HepG2 (cell line): ENCODE measurements around the gene MEF2D. TPM values are rescaled to one million over a fixed set of nuclear protein-coding genes. Genes with fewer than 3 reads are reported as not detected.

ENCODE experiments used
- AKAP8 ChIP-seq: sonication (generic); formaldehyde crosslinking; IDR thresholded peaks from 2 replicates; pipeline ENCODE4 v1.5.1; 2020; ENCODE audit warnings: mild to moderate bottlenecking, missing genetic modification reagents
- KAT2B ChIP-seq: fragments of 150-350 bp; IDR thresholded peaks from 2 replicates; pipeline ENCODE4 v1.6.1; 2014; ENCODE audit warnings: low read depth, low read length, borderline replicate concordance
- MAF1 ChIP-seq: sonication (generic); formaldehyde crosslinking; IDR thresholded peaks from 2 replicates; pipeline ENCODE4 v1.5.0; 2020; ENCODE audit warnings: missing genetic modification reagents, borderline replicate concordance
- RAD21 ChIP-seq: fragments of 450-650 bp; formaldehyde crosslinking; IDR thresholded peaks from 2 replicates; pipeline ENCODE4 v1.5.0; 2020; ENCODE audit warnings: mild to moderate bottlenecking
- SP4 ChIP-seq: sonication (generic); formaldehyde crosslinking; IDR thresholded peaks from 2 replicates; pipeline ENCODE4 v1.8.1; 2023; ENCODE audit warnings: mild to moderate bottlenecking, missing genetic modification reagents
- SRY ChIP-seq: sonication (generic); formaldehyde crosslinking; IDR thresholded peaks from 2 replicates; pipeline ENCODE4 v1.8.0; 2022; ENCODE audit warnings: mild to moderate bottlenecking, missing genetic modification reagents
- THAP11 ChIP-seq: IDR thresholded peaks from 2 replicates; pipeline ENCODE4 v1.6.1; 2016; ENCODE audit warnings: missing biosample characterization, missing genetic modification reagents
- XBP1 ChIP-seq: sonication (generic); formaldehyde crosslinking; IDR thresholded peaks from 2 replicates; pipeline ENCODE4 v1.5.0; 2020; ENCODE audit warnings: missing genetic modification reagents
- ZNF761 ChIP-seq: sonication (generic); formaldehyde crosslinking; conservative IDR thresholded peaks from 2 replicates; pipeline ENCODE4 v1.4.0; 2020; ENCODE audit warnings: mild to moderate bottlenecking, missing genetic modification reagents
- polyA plus RNA-seq, 8 experiments: library from polyadenylated mRNA; depleted of rRNA in 3 of 8; stranded (reverse) in 7 of 8; unstranded in 1 of 8; fragments of >200 nt; fragmentation: Illumina TruSeq in 4 of 8; extraction: Trizol in 4 of 8; gene quantifications; 2 replicates each; pipeline versions ENCODE4 v1.2.1 to v1.2.3, GENCODE V29; 2011 to 2016; ENCODE audit warnings: low read depth in 4 of 8, missing spikeins in 1 of 8, mixed read lengths in 1 of 8; ENCODE audit not compliant: insufficient read depth in 1 of 8
- total RNA-seq, 5 experiments: library from RNA; depleted of rRNA; stranded (reverse); fragments of >200 nt; fragmentation: Illumina TruSeq; extraction: Trizol; gene quantifications; 2 replicates each; pipeline ENCODE4 v1.2.3, GENCODE V29; 2016; ENCODE audit warnings: low read depth in 1 of 5
- TF ChIP-seq, protein P1 (sequence below): sonication (generic); formaldehyde crosslinking; IDR thresholded peaks from 2 replicates; pipeline ENCODE4 v1.4.0; 2020; ENCODE audit warnings: mild to moderate bottlenecking, missing genetic modification reagents, borderline replicate concordance
- TF ChIP-seq, protein P2 (sequence below): sonication (generic); formaldehyde crosslinking; IDR thresholded peaks from 2 replicates; pipeline ENCODE4 v1.9.0; 2021; ENCODE audit warnings: mild to moderate bottlenecking, missing genetic modification reagents
- TF ChIP-seq, protein P3 (sequence below): IDR thresholded peaks from 2 replicates; pipeline ENCODE4 v1.6.1; 2016; ENCODE audit warnings: missing compliant biosample characterization, missing genetic modification reagents, borderline replicate concordance
- TF ChIP-seq, protein P4 (sequence below): sonication (generic); formaldehyde crosslinking; IDR thresholded peaks from 2 replicates; pipeline ENCODE4 v1.9.0; 2021; ENCODE audit warnings: missing genetic modification reagents, borderline replicate concordance
- TF ChIP-seq, protein P5 (sequence below): sonication (generic); formaldehyde crosslinking; IDR thresholded peaks from 2 replicates; pipeline ENCODE4 v1.5.0; 2020; ENCODE audit warnings: missing genetic modification reagents

MEF2D gene
- total and polyA plus RNA-seq, 2 of the 13 experiments (the other 11 are each of a cell fraction or from before 2014, with no cell fraction given): 1.6 to 3.9 TPM

DNA sequence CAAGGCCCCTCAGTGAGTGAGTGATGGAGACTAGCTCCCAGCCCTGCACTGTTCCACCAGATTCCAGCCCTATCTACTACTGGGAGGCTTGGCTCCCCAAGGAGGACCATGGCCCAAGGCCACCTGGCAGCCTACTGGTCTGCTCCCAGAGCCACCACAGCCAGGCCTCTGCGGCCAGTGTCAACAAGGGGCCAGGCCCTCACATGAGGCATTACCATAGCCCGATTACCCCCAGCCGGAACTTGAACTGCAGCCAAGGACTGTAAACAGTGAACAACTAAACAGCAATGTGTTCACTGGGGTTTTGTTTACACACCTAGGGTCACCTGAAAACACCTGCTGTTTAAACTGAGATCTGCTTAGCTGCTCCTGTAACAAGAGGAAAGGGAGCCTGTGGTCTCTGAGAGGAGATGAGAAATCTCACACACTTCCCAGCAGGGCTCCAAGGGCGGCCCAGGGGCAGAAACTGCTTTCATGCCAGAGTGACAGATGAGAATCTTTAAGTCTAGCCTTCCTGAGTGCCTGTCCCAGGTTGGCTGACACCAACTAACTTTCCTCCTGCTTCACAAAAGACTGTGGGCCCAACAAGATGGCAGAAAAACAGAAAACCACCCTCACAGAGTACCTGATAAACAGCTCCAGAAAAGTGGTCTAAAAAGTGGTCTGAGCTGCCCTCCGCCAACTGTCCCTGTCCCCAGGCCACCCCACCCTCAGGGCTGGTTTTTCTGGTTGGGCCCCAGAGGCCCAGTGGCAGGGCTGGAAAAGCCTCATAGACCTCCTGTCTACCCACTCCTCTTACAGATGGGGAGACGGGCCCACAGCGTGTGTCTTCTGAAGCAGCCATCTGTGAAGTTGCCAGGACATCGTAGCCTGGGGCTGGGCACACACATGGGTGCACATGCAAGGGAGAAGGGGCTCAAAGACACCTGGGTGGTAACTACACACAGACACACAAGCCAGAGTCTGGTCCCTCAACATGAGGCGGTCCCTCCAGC is 28.8 kb downstream of the MEF2D start (continued):
- TF ChIP-seq, protein P1, sequence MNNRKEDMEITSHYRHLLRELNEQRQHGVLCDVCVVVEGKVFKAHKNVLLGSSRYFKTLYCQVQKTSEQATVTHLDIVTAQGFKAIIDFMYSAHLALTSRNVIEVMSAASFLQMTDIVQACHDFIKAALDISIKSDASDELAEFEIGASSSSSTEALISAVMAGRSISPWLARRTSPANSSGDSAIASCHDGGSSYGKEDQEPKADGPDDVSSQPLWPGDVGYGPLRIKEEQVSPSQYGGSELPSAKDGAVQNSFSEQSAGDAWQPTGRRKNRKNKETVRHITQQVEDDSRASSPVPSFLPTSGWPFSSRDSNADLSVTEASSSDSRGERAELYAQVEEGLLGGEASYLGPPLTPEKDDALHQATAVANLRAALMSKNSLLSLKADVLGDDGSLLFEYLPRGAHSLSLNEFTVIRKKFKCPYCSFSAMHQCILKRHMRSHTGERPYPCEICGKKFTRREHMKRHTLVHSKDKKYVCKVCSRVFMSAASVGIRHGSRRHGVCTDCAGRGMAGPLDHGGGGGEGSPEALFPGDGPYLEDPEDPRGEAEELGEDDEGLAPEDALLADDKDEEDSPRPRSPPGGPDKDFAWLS (CRISPR knock-in tag): peak; percentile 93; the same call in 1 of the 2 replicates
- TF ChIP-seq AKAP8 (CRISPR knock-in tag) (peak; percentile 96), SRY (CRISPR knock-in tag) (0 out of 2 replicates have a peak, but pooled peaks have one; percentile 76), ZNF761 (CRISPR knock-in tag) (peak; percentile 88; the same call in 1 of the 2 replicates), XBP1 (no peak), THAP11 (CRISPR knock-in tag) (peak; percentile 85), RAD21 (CRISPR knock-in tag) (peak; percentile 54), KAT2B (no peak), MAF1 (no peak), SP4 (CRISPR knock-in tag) (peak; percentile 82)
- TF ChIP-seq, protein P2, sequence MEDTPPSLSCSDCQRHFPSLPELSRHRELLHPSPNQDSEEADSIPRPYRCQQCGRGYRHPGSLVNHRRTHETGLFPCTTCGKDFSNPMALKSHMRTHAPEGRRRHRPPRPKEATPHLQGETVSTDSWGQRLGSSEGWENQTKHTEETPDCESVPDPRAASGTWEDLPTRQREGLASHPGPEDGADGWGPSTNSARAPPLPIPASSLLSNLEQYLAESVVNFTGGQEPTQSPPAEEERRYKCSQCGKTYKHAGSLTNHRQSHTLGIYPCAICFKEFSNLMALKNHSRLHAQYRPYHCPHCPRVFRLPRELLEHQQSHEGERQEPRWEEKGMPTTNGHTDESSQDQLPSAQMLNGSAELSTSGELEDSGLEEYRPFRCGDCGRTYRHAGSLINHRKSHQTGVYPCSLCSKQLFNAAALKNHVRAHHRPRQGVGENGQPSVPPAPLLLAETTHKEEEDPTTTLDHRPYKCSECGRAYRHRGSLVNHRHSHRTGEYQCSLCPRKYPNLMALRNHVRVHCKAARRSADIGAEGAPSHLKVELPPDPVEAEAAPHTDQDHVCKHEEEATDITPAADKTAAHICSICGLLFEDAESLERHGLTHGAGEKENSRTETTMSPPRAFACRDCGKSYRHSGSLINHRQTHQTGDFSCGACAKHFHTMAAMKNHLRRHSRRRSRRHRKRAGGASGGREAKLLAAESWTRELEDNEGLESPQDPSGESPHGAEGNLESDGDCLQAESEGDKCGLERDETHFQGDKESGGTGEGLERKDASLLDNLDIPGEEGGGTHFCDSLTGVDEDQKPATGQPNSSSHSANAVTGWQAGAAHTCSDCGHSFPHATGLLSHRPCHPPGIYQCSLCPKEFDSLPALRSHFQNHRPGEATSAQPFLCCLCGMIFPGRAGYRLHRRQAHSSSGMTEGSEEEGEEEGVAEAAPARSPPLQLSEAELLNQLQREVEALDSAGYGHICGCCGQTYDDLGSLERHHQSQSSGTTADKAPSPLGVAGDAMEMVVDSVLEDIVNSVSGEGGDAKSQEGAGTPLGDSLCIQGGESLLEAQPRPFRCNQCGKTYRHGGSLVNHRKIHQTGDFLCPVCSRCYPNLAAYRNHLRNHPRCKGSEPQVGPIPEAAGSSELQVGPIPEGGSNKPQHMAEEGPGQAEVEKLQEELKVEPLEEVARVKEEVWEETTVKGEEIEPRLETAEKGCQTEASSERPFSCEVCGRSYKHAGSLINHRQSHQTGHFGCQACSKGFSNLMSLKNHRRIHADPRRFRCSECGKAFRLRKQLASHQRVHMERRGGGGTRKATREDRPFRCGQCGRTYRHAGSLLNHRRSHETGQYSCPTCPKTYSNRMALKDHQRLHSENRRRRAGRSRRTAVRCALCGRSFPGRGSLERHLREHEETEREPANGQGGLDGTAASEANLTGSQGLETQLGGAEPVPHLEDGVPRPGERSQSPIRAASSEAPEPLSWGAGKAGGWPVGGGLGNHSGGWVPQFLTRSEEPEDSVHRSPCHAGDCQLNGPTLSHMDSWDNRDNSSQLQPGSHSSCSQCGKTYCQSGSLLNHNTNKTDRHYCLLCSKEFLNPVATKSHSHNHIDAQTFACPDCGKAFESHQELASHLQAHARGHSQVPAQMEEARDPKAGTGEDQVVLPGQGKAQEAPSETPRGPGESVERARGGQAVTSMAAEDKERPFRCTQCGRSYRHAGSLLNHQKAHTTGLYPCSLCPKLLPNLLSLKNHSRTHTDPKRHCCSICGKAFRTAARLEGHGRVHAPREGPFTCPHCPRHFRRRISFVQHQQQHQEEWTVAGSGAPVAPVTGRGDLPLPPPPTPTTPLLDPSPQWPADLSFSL (CRISPR knock-in tag): no peak; the same call in 1 of the 2 replicates
- TF ChIP-seq, protein P3, sequence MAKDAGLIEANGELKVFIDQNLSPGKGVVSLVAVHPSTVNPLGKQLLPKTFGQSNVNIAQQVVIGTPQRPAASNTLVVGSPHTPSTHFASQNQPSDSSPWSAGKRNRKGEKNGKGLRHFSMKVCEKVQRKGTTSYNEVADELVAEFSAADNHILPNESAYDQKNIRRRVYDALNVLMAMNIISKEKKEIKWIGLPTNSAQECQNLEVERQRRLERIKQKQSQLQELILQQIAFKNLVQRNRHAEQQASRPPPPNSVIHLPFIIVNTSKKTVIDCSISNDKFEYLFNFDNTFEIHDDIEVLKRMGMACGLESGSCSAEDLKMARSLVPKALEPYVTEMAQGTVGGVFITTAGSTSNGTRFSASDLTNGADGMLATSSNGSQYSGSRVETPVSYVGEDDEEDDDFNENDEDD (CRISPR knock-in tag): peak; percentile 37; the same call in 1 of the 2 replicates
- TF ChIP-seq, protein P4, sequence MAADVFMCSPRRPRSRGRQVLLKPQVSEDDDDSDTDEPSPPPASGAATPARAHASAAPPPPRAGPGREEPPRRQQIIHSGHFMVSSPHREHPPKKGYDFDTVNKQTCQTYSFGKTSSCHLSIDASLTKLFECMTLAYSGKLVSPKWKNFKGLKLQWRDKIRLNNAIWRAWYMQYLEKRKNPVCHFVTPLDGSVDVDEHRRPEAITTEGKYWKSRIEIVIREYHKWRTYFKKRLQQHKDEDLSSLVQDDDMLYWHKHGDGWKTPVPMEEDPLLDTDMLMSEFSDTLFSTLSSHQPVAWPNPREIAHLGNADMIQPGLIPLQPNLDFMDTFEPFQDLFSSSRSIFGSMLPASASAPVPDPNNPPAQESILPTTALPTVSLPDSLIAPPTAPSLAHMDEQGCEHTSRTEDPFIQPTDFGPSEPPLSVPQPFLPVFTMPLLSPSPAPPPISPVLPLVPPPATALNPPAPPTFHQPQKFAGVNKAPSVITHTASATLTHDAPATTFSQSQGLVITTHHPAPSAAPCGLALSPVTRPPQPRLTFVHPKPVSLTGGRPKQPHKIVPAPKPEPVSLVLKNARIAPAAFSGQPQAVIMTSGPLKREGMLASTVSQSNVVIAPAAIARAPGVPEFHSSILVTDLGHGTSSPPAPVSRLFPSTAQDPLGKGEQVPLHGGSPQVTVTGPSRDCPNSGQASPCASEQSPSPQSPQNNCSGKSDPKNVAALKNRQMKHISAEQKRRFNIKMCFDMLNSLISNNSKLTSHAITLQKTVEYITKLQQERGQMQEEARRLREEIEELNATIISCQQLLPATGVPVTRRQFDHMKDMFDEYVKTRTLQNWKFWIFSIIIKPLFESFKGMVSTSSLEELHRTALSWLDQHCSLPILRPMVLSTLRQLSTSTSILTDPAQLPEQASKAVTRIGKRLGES (CRISPR knock-in tag): no peak
- TF ChIP-seq, protein P5, sequence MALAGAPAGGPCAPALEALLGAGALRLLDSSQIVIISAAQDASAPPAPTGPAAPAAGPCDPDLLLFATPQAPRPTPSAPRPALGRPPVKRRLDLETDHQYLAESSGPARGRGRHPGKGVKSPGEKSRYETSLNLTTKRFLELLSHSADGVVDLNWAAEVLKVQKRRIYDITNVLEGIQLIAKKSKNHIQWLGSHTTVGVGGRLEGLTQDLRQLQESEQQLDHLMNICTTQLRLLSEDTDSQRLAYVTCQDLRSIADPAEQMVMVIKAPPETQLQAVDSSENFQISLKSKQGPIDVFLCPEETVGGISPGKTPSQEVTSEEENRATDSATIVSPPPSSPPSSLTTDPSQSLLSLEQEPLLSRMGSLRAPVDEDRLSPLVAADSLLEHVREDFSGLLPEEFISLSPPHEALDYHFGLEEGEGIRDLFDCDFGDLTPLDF (CRISPR knock-in tag): no peak
